RPMI8226 (cell line): ENCODE results near the gene TMEM163.
A peak's percentile ranks its signal among the peaks of the same experiment; 100 is the strongest.
"Not testable (repeated sequence)": the region's sequence is repeated elsewhere in the genome, so short reads cannot be mapped to it uniquely, and the experiment has no call there.

Experiments used
- DNase-seq: peaks from one replicate; pipeline ENCODE4 v3.0.0-alpha.2; 2015

The TMEM163 gene

DNA sequence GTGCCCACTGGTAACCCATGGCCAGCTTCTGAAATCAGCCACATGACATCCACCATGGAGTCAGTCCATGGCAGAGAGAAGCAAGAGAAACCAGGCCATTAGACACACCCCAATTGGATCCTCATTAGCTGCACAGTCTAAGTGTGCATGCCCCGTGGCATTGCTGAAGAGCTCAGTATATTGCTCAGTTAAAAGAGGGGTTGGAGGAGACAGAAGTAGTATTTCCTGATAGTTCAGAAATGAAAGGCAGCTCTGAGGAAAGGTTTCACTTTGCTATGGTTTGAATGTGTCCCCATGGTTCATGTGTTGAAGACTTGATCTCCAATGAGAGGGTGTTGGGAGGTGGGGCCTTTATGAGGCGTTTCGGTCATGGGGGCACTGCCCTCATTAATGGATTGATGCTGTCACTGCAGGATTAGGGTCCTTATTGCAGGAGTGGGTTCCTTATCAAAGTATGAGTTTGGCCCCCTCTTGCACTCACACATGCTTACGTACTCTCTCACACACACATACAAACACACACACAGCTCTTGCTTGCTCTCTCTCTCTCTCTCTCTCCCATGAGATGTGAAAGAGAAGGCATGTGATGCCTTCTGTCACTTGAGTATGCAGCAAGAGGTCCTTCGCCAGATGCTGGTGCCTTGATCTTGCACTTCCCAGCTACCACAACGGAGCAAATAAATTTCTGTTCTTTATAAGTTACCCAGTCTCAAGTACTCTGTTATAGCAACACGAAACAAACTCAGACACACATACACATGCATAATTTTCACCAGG, 58.0 kb downstream of the TMEM163 start:
- DNase-seq: no peak

DNA sequence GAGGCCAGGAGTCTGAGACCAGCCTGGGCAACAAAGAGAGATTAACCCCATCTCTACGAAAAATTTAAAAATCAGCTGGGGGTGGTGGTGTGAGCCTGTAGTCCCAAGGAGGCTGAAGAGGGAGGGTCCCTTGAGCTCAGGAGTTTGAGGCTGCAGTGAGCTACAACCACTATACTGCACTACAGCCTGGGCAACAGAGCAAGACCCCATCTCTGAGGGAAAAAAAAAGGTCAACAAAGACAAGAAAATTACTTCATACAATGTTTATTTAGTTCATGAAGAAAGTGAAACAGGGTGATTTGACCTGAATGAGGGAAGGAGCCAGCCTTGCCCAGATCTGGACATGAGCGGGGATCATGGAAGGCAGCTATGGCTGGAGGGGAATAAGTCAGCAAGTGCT, 59.1 kb downstream of the TMEM163 start:
- DNase-seq: no peak

DNA sequence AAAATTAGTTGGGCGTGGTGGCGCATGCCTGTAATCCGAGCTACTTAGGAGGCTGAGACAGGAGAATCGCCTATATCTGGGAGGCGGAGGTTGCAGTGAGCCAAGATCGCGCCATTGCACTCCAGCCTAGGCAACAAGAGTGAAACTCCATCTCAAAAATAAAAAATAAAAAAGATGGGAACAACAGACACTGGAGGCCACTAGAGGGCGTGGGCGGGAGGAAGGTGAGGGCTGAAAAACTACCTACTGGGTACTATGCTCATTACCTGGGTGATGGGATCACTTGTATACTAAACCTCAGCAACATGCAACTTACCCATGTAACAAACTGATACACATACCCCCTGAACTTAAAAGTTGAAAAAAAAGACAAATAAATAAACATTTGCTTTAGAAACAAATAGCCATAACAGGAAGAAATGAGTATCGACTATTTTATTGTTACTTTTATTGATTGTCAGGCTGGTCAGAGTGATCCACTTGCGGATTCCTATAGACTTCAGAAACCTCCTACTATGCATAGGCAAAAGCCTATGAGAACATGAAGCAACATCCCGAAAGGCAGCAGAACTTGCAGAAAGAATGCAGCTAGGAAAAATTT, 61.0 kb downstream of the TMEM163 start:
- DNase-seq: peak; percentile 14

DNA sequence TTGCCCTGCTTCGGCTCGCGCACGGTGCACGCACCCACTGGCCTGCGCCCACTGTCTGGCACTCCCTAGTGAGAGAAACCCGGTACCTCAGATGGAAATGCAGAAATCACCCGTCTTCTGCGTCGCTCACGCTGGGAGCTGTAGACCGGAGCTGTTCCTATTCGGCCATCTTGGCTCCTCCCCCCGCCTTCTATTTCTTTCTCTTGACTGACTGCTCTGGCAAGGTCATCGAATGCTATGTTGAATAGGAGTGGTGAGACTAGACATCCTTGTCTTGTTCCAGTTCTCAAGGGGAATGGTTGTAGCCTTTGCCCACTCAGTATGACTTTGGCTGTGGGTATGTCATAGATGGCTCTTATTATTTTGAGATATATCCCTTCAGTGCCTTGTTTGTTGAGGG, 62.4 kb downstream of the TMEM163 start:
- DNase-seq: not testable (repeated sequence)

DNA sequence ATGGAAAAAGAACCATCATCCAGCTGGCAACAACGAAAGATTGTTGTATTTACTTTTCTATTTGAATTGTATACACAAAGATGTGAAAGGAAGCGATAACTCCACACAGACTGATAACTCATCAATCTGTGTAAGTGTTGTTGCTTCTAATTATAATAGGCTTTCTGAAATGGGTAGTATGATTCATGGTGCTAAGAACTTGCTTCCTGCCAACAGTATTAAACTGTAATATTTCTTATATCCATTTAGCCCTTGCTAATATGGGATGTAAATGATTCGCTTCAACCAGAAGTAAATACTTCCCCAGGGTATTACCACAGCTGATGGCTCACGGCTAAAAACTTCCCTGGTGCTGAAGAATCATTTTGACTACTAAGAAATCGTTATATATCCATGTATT, 70.2 kb downstream of the TMEM163 start:
- no peak for DNase-seq

DNA sequence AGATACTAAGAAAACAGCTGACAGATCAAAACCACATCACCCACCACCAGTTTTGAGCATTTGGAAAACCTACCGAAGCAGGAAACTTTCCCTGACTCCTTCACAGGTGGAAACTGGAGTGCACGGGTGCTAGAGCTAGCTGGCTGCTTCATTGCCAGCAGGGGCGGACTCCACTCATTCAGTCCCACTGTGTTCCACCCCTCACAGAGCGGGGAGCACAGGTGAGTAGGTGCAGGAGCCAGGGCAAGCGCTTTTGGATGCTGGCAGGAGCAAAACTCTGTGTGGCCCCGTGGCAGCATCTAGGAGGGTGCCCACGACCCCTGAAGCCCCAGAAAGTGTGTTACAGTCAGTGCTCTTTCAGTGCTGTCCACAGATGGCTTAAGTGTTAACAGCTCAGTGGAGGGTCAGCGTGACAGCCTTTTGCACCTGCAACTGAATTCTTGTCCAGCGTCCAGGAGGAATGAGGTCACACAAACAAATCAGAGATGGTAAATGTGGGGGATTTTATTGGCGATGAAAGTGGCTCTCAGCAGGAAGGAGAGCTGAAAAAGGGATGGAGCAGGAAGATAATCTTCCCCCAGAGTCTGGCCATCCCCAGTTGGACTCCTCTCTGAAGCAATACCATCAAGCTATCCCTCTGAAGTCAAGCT, 71.1 kb downstream of the TMEM163 start:
- no peak for DNase-seq

DNA sequence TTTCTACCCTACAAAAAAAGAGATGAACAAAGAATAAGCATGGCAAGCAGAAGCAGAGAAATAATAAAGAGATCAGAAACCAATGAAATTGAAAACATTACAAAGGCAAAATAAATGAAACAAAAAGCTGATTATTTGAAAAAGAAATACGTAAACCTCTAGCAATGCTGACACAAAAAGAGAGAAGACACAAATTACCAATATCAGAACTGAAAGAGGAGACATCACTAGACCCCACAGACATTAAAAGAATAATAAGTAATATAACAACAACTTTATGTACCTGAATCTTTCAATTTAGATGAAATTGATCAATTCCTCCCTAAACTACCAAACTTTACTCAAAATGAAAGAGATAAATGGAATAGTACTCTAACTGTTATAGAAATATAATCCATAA, 75.9 kb downstream of the TMEM163 start:
- no peak for DNase-seq

DNA sequence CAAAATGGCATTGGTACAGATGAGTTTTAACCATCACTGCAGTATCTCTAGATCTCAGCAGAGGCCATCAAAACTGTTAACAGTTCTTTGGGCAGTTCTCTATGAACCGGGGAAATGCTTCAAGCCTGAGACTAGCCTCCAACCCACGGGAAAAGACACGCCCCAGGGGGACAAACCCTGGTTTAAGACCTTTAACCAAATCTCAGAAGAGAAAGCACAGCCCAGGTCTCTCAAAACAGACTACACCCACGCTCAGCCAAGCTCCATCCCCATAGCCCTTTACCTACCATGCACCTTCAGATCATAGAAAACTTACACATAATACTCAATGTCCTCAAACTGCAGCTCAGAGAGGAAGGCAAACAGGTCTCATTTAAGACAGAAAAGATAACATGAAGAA, 78.3 kb downstream of the TMEM163 start:
- DNase-seq: no peak

DNA sequence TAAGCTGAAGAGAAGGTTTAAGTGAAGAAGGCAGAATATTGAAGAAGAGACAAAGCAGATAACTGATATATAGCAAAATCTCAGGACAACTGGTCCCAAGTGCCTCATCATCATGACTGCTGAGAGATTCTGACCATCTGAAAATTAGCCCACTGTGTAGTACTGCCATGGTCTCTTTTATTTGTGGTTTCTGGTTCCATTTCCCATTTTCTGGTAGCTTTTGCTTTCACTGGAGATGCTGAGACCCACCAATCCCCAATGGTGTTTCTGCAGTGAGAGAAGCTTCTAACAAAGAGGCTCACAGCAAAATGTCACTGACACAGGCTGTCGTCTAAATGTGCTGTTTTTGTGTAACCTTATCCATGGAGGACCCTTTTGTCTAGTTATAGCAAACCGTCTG, 79.5 kb downstream of the TMEM163 start:
- DNase-seq: no peak

DNA sequence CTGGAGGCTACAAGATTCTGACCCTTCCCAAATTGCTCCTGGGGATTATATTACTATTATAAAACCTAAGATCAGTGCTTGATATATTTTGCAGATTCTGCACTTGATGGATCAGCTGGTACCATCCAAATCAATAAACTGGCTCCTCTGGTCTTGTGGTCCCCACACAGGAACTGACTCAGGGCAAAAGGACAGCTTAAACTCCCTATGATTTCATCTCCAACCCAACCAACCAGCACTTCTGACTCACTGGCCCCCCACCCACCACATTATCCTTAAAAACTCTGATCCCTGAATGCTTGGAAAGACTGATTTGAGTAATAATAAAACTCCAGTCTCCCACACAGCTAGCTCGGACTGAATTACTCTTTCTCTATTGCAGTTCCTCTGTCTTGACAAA, 82.1 kb downstream of the TMEM163 start:
- no peak for DNase-seq

DNA sequence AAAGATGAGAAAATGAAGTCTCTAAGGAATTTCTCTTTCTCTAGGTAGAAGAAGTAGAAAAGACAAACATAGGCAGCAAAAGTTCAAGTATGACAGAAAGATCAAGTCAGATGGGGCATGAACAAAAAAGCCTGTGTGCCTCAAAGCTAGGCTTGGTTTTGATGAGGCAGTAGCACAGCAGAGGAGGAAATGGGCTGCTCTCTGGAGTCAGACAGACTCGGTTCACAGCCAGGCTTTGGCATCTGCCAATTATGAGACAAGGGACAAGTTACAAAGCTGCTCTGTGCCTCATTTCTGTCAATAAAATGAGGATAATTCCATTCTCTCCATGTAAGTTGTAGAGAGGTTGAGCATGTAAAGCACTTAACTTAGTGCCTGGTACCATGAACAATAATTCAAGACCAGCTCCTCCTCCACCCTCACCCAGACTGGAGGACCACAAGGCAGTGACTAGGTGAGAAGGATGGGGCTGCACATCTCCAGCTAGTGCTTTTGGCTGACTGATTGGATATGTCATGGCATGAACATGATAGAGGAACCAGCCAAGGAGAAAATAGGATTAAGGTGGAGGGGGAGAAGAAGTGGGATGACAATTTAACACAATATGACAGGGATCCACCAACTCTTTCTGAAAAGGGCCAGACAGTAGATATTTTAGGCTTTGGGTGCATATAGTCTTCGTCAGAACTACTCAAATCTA, 84.6 kb downstream of the TMEM163 start:
- no peak for DNase-seq

DNA sequence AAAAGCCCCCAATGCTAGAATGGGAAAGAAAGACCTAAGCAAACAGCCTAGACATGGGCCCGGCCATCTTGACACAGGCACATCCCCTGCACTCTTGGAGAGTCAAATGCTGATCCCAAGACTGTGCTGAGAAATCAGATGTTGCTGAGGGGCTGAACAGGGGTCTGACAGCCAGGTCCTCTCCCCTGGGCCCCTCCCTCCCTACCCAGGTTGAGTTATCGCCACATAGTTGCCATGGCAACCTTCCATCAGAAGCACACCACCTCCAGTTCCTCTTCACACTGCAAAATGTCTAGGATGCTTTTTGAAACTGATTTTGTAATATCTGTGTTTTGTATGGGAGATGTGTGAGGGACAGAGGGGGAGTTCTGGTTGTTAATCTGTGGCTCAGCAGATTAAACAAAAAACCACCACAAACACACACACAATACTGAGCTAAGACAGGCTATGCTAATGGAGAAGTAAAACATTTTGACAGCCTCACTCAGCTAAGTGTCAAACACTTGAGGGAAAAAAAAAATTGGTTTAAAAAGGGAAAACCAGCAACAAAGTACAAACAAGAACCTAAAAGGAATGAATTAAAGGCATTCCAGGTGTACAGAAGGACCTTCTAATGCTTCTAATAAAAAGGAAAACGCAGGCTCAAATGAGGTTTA, 88.2 kb downstream of the TMEM163 start:
- no peak for DNase-seq

DNA sequence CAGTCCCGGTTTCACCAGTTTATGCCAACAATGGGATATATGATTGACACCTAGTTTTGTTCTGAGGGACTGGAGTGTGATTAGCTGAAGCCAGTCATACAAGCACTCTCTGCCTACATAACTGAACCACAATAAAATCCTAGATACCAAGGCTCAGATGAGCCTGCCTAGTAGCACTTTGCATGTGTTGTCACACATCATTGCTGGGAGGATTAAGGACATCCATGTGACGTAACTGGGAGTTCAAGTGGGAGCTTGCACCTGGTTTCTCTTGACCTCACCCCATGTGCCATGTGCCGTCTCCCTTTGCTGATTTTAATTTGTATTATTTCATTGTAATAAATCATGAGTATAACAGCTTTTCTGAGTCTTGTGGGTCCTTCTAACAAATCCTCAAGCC, 90.3 kb downstream of the TMEM163 start:
- no peak for DNase-seq

DNA sequence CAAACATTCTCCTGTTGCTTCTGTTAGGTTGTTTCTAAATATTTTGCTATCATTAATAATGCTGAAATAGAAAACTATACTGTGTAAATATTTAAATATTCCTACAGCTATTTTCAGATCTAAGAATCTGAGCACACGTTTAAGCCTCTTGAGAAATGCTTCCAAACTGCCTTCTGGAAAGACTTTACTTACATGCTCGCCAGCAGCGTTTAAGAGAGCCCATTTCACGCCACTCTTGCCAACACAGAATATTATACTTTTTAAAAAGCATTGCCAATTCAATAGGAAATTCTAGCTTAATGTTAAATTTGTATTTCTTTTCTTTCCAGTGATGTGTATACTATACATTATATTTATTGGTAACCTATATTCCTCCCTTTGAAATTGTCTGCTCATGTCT, 92.0 kb downstream of the TMEM163 start:
- no peak for DNase-seq

DNA sequence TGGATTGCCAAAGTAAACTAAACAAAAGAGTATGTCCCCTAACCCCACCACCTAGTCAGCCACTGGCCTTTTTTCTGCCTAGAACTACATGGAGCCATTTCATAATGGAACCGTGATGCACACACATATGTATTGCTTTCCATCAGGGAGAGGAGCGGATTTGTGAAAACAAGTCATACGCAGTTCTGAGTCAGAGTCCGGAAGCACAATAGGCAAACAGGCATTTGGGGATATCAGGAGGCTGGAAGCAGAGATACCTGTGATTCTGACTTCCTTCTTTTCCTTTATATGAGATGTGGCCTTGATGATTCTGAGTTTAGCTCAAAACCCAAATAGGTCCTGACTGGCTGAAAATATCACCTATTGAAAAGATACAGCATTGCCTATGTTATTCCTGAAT, 93.5 kb downstream of the TMEM163 start:
- DNase-seq: no peak

DNA sequence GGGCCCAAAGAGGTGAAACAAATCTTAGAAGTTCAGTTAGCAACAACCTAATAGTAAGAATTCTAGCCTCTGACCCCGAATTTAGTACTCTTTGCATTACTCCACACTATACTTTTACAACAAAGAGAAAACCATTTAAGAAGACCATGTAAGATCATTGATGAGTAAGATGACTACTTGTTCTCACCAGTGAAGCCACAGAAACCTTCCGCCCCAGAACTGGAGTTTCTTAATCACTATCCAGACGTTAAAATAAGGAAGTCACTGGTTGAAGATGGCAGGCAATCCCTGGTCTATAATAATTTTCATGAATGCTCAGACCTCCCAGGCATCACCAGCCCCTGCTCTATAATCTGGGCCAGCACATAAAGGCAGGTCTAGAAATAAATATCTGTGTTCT, 95.0 kb downstream of the TMEM163 start:
- no peak for DNase-seq

DNA sequence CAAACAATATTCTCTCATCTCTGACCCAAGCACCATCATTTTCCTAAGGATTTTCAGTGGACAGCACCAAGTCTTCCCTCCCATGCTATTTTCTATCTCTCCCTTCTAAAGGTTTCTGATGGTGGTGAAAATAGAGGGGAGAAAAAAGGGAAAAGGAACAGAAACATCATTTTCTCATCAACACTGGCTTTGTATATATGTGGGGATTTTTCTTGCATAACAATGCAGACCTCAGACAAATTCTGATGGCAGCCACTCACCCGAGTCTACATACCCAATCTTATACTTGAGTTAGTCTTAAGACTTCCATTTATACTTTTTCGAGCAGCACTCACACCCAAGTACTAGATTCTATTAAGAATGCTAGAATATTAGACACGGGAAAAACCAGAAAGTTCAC, 95.8 kb downstream of the TMEM163 start:
- DNase-seq: no peak

DNA sequence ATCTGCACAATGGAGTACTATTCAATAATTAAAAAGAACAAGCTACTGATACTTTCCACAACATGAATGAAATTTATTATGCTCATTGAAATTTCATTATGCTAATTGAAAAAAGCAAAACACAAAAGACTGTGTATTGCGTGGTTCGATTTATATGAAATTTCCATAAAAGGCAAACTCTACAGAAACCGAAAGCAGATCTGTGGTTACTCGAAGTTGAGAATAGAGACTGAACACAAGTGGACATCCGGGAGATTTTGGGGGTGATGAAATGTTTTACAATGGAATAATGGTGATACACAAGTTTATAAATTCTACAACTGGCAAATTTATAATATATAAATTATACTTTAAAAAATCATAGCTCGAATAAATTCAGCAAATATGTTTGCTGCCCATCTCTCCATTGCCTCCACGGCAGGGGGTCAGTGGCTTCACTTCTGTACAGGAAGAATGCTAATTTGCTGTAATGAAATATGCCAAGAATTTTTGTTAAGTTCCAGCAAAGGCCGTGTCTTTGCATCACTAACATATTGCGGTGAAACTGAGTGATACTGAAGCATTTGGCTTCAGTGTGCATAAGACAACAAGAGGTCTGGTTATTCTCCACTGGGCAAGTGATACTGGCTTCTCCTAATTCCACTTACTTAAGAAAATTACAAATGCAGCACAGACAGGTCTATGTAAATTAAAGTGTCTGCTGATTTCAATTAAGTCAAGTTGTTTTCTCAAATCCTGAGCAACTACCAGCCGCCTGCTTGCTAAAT, 96.7 kb downstream of the TMEM163 start:
- peak; percentile 11 for DNase-seq

DNA sequence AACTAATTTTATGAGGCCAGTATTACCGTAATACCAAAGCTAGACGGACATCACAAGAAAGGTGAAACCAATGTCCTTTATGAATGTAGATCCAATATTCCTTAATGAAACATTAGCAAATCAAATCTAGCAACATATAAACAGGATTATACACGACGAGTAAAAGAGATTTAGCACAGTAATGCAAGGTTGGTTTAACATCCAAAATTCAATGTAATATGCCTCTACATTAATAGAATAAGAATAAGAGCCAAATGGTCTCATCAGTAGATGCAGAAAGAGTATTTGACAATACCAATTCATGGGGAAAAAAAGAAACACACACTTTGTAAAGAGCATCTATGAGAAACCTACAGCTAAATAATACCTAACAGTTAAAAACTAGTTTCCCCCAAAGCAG, 99.5 kb downstream of the TMEM163 start:
- DNase-seq: no peak

DNA sequence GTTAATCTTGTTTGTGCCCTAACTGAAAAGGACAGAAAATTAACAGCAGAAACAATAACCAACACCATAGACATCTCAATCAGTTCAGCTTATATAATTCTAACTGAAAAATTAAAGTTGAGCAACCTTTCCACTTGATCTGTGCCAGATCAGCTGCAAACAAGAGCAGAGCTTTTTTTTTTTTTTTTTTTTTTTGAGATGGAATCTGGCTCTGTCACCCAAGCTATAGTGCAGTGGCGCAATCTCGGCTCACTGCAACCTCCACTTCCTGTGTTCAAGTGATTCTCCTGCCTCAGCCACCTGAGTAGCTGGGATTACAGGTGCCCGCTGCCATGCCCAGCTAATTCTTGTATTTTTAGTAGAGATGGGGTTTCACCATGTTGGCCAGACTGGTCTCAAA, 103.3 kb downstream of the TMEM163 start:
- DNase-seq: not testable (repeated sequence)

DNA sequence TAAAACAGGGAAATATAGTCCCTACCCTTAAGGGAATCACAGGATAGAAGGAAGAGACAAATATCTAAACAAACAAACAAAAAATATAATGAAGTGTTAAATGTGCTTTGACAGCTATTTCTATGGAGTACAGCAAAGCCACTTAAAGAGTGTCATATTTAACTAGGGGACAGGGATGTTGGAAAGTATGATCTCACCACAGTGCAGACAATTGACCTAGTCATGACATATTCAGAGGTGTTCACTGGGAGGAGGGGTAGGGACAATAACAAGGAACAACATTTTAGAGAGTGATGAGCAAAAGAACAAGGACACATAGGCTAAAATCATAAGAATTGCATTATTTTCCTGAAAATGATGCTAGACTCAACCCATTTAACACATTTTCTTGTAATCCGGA, 107.5 kb downstream of the TMEM163 start:
- DNase-seq: no peak

DNA sequence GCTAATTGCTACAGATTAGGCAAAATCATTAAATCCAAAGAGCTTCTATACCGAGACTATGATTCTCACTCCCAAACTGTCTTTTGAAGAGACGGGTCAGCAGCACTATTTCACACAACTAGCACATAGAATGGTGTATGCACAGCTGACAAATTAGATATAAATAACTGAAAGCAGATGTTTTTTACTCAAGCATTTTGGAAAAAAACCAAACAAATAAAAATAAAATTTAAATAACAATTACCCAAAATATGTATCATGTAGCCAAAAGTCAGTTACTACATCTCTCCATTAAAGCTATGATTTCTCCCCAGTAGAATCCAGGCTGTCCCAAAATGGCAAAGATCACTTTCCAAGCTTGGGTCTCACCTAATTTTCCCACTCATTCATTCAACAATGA, 107.9 kb downstream of the TMEM163 start:
- no peak for DNase-seq
